KMS-11 (cell line): ENCODE measurements around the gene RAB7B.
A peak's percentile ranks its signal among the peaks of the same experiment; 100 is the strongest.

Source experiments
- H2AFZ ChIP-seq: fragments of 200-600 bp; sonication (generic); 2 replicates; pipeline ENCODE4 v1.6.1; 2016; ENCODE audit warnings: antibody characterized with exemption, mixed run types, low read depth
- H3K27ac ChIP-seq: fragments of 200-600 bp; sonication (generic); 2 replicates; pipeline ENCODE4 v1.6.1; 2016; ENCODE audit warnings: mild to moderate bottlenecking, mixed run types
- H3K27me3 ChIP-seq: fragments of 200-600 bp; sonication (generic); 2 replicates; pipeline ENCODE4 v1.6.1; 2017; ENCODE audit warnings: mild to moderate bottlenecking, low read depth, mixed run types, moderate library complexity; ENCODE audit not compliant: insufficient read depth
- H3K36me3 ChIP-seq: fragments of 200-600 bp; sonication (generic); 2 replicates; pipeline ENCODE4 v1.6.1; 2017; ENCODE audit warnings: mild to moderate bottlenecking, mixed run types; ENCODE audit not compliant: insufficient read depth
- H3K4me1 ChIP-seq: fragments of 200-600 bp; sonication (generic); 2 replicates; pipeline ENCODE4 v1.6.1; 2016; ENCODE audit warnings: mild to moderate bottlenecking, low read depth, mixed run types; ENCODE audit not compliant: poor library complexity, severe bottlenecking
- H3K4me2 ChIP-seq: fragments of 200-600 bp; sonication (generic); 2 replicates; pipeline ENCODE4 v1.7.0; 2016; ENCODE audit warnings: mild to moderate bottlenecking, mixed run types
- H3K4me3 ChIP-seq: fragments of 200-600 bp; sonication (generic); IDR thresholded peaks from 2 replicates; pipeline ENCODE4 v1.6.1; 2017; ENCODE audit warnings: low read depth, low read length, mixed read lengths; ENCODE audit not compliant: insufficient read depth
- H3K79me2 ChIP-seq: fragments of 200-600 bp; sonication (generic); 2 replicates; pipeline ENCODE4 v1.6.1; 2016; ENCODE audit warnings: low read depth, mixed run types; ENCODE audit not compliant: insufficient read depth
- H3K9ac ChIP-seq: fragments of 200-600 bp; sonication (generic); 2 replicates; pipeline ENCODE4 v1.6.1; 2016; ENCODE audit warnings: mild to moderate bottlenecking, mixed run types
- H4K20me1 ChIP-seq: fragments of 200-600 bp; sonication (generic); 2 replicates; pipeline ENCODE4 v1.6.1; 2016; ENCODE audit warnings: mild to moderate bottlenecking, mixed run types; ENCODE audit not compliant: insufficient read depth
- CTCF ChIP-seq: fragments of 200-600 bp; sonication (generic); conservative IDR thresholded peaks from 2 replicates; pipeline ENCODE4 v1.6.1; 2017; ENCODE audit warnings: low read depth, mild to moderate bottlenecking, antibody characterized with exemption, low read length, moderate library complexity, mixed read lengths

Gene RAB7B

GRCh38 chr1:206035027-206035426 is 31.8 kb upstream of the RAB7B start:
- H3K4me3 ChIP-seq, result no peak overlapping the region
- no peak overlapping the region for H3K27ac ChIP-seq
- H3K36me3 ChIP-seq, result no peaks in the 10 kb centered on the region
- H3K27me3 ChIP-seq, result no peaks in the 10 kb centered on the region
- no peak for TF ChIP-seq CTCF
- H2AFZ ChIP-seq, result no peak overlapping the region
- H4K20me1 ChIP-seq, result no peaks in the 10 kb centered on the region
- H3K4me2 ChIP-seq, result no peak overlapping the region
- no peak overlapping the region for H3K9ac ChIP-seq
- peaks cover 62% of the 10 kb centered on the region for H3K4me1 ChIP-seq
- no peaks in the 10 kb centered on the region for H3K79me2 ChIP-seq

- no peak overlapping the region for H3K27ac ChIP-seq
- no peaks in the 10 kb centered on the region for H4K20me1 ChIP-seq
- no peak overlapping the region for H3K4me3 ChIP-seq
- H3K4me2 ChIP-seq, result no peak overlapping the region
- no peak overlapping the region for H3K9ac ChIP-seq
- H3K36me3 ChIP-seq, result no peaks in the 10 kb centered on the region
- H3K79me2 ChIP-seq, result no peaks in the 10 kb centered on the region
- H3K27me3 ChIP-seq, result no peaks in the 10 kb centered on the region
- H2AFZ ChIP-seq, result no peak overlapping the region
- TF ChIP-seq CTCF, result no peak
- peaks cover 37% of the 10 kb centered on the region for H3K4me1 ChIP-seq
Observed at GRCh38 chr1:206032380-206033140, 29.4 kb upstream of the RAB7B start.

GRCh38 chr1:206030714-206031113 is 27.5 kb upstream of the RAB7B start:
- Histone ChIP-seq H3K27ac (no peak overlapping the region), H3K9ac (no peak overlapping the region), H2AFZ (peak overlapping the region; percentile 41), H3K79me2 (no peaks in the 10 kb centered on the region), H3K4me3 (no peak overlapping the region), H3K4me1 (peaks cover 19% of the 10 kb centered on the region), H3K27me3 (no peaks in the 10 kb centered on the region), H3K36me3 (no peaks in the 10 kb centered on the region), H4K20me1 (no peaks in the 10 kb centered on the region), H3K4me2 (peak overlapping the region; percentile 15; the same call in 1 of the 2 replicates)
- peak; percentile 99 for TF ChIP-seq CTCF

GRCh38 chr1:206030191-206030590 is 27.0 kb upstream of the RAB7B start:
- Histone ChIP-seq H3K27me3 (no peaks in the 10 kb centered on the region), H3K4me2 (no peak overlapping the region), H3K36me3 (no peaks in the 10 kb centered on the region), H3K9ac (no peak overlapping the region), H4K20me1 (no peaks in the 10 kb centered on the region), H3K27ac (no peak overlapping the region), H3K79me2 (no peaks in the 10 kb centered on the region), H3K4me1 (peaks cover 19% of the 10 kb centered on the region), H2AFZ (no peak overlapping the region), H3K4me3 (no peak overlapping the region)
- TF ChIP-seq CTCF, result no peak
